HG02759 (cell line): ENCODE data around the gene NR0B1.

Source experiments
- ATAC-seq: cut with Tn5 transposase; IDR thresholded peaks from one replicate; pipeline ENCODE4 v1.9.1; 2021; ENCODE audit warnings: mild to moderate bottlenecking, moderate library complexity; ENCODE audit not compliant: unreplicated experiment

NR0B1 gene, protein sequence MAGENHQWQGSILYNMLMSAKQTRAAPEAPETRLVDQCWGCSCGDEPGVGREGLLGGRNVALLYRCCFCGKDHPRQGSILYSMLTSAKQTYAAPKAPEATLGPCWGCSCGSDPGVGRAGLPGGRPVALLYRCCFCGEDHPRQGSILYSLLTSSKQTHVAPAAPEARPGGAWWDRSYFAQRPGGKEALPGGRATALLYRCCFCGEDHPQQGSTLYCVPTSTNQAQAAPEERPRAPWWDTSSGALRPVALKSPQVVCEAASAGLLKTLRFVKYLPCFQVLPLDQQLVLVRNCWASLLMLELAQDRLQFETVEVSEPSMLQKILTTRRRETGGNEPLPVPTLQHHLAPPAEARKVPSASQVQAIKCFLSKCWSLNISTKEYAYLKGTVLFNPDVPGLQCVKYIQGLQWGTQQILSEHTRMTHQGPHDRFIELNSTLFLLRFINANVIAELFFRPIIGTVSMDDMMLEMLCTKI

DNA sequence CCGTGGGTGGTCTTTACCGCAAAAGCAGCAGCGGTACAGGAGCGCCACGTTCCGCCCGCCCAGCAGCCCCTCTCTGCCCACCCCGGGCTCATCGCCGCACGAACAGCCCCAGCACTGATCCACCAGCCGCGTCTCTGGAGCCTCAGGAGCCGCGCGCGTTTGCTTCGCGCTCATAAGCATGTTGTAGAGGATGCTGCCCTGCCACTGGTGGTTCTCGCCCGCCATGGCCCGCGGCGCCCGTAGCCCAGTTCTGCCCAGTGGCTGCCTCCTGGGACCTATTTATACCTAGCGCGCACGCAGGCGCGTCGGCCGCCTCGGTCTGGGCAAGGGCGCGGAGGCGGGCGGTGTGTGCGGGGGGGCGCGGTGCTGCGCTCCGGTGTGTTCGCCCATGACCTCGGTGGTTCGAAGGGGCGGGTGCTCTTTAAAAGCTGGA lies at the start of gene NR0B1:
Gene NR0B1 (minus strand): TSS at position 252 of the 433 bp plus-strand sequence. CDS start 27 bp downstream, at position 225.
- ATAC-seq, result no peak

DNA sequence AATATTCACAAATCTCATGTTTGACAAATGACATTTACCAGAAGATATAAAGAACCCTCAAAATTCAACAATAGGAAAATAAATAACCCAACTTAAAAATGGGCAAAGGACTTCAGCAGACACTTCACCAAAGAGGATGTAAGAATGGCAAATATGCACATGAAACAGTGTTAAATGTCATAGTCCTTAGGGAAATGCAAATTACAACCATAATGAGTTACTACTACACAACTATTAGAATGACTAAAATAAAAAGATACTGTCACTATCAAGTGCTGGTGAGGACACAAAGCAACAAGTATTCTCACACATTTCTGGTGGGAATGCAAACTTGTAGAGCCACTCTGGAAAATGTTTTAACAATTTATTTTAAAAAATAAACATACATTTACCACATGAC lies 40.8 kb upstream of the NR0B1 start:
- no peak for ATAC-seq

DNA sequence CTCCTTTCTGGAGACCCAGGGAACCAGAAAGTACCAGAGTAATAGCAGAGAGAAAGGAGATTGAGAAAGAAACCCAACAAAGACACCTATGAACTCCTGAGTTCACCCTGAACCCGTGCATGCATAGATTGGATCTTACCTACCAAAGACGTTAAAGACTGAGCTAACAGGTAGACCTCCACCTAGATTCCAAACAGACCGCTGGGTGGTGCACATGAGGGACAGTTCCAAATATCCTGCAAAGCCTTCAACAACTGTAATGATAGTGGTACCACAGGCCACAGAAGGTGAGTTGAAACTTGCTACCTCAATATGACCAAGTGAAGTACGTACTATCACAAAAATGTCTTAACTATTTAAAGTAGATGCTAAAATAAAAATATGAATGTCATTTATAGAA lies 34.0 kb upstream of the NR0B1 start:
- ATAC-seq, result no peak

DNA sequence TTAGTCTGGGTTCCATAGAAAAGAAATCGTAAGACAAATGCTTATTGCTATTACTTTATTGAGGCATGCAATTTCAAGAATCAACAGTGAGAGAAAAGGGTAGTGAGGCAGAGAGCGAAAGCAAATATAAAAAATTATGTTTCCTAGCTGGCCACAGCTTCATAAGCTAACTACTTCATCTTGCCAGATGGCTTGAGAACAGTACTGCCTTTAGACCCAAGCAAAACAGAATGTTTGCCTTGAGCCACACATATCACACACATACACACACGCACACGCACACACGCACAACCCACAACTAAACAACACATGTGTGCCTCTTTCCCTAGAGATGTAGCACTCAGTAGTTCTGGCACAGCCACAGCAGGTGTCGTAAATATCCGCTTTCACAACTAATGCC lies 31.6 kb upstream of the NR0B1 start:
- ATAC-seq, result no peak

DNA sequence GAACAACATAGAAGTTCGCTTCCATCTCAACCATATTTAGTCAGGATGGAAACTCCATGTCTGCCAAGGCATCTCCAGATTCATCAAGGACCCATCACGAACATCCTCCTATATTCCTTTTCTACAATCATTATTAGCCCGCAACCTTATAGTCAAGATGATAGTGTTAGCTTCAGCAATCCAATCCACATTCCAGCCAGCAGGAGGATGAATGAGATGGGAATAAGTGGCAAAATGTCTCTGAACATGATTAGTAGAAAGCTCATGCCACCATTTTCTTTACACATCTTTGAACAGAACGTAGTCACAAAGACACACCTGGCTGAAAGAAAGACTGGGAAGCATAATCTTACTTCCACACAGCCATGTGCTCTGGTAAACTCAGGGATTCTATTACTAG lies 18.6 kb upstream of the NR0B1 start:
- ATAC-seq, result no peak

DNA sequence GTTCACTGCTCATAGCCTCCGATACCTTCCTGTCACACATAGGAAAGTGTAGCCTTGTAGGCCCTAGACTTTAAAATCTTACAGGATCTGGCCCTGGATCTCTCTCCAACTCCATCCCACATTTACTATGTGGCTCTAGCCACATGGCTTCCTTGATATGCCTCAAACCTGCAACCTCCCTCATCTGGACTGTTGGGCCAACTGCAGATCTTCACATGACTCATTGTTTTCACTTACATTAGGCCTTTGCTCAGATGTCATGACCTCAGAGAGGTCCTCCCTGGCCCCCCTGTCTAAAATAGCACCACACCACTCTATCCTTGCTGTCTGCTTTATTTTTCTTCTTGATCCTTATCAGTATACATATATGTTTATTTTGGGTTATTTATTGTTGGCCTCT lies 8.1 kb upstream of the NR0B1 start:
- ATAC-seq, result no peak

DNA sequence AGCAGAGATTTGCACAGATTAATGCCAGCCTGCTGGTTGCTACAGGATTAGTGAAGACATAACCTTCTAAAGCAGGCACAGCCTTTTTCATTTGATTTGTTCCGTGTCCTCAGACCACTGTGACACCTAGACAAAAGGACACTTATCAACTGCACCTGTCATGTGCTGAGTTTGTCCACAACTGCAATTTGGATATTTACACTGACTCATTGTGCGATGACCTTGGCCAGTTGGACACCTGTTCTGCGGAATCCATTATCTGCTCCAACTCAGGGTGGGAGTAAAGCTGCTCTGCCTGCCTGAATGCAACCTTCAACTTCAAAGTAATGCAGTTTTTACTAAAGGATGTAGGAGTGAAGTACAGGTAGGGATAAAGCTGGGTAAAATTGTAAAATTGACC lies 4.1 kb upstream of the NR0B1 start:
- no peak for ATAC-seq

DNA sequence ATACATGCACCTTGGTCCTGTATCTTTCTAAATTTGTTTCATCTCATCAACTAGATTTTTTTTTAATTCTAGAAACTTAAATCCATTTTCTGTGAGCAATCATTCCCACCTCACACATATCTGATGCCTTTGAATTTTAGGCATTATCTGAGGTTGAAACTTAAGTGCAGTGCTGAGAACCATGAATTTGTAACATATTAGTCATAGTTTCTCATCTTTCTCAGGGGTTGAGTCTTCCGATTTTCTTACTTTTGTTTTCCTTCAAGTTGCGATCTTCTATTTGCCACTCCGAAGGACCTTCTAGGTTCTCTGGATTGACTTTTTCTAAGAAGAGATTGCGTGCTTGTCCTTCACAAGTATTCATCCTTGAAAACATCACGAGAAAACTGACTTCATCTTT lies 3.7 kb upstream of the NR0B1 start:
- ATAC-seq, result no peak

DNA sequence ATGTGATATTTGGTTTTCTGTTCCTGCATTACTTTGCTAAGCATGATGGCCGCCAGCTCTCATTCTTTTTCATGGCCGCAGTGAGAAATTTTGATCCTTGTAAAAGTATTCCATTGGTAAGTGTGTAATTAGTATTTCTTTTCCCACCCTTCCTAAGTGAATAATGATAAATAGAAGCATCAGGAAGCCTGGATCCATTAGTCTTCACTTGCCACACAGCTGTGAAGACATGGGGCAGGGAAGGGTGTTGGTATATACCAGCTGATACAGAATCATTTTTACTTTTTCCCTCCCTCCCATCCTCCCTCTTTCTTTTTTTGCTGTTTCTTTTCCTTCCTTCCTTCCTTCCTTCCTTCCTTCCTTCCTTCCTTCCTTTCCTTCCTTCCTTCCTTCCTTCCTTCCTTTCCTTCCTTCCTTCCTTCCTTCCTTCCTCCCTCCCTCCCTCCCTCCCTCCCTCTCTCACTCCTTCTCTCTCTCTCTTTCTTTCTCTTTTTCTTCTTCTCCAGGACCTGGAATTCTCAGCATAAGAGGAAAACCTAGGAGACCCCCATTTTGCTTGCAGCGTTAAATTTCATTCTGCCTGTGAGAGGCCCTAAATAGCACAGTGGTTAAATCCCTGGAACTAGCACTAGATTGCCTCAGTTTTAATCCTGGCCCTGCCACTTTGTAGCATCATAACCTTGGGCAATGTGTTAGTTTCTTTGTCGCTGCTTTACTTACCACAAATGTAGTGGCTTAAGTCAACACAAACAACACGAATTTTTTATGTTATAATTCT lies 1.4 kb upstream of the NR0B1 start:
- no peak for ATAC-seq

DNA sequence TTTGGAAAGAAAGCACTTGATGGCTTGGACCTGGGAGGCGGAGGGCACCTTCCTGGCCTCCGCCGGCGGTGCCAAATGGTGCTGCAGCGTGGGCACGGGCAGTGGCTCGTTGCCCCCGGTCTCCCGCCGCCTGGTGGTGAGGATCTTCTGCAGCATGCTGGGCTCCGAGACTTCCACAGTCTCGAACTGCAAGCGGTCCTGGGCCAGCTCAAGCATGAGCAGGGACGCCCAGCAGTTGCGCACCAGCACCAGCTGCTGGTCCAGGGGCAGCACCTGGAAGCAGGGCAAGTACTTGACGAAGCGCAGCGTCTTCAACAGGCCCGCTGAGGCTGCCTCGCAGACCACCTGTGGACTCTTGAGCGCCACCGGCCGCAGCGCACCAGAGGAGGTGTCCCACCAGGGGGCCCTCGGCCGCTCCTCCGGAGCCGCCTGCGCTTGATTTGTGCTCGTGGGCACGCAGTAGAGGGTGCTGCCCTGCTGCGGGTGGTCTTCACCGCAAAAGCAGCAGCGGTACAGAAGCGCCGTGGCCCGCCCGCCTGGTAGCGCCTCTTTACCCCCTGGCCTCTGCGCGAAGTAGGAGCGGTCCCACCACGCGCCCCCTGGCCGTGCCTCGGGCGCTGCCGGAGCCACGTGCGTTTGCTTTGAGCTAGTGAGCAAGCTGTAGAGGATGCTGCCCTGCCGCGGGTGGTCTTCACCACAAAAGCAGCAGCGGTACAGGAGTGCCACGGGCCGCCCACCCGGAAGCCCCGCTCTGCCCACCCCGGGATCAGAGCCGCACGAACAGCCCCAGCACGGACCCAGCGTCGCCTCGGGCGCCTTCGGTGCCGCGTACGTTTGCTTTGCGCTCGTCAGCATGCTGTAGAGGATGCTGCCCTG lies 689 bp downstream of the NR0B1 start:
- peak; percentile 50 for ATAC-seq

DNA sequence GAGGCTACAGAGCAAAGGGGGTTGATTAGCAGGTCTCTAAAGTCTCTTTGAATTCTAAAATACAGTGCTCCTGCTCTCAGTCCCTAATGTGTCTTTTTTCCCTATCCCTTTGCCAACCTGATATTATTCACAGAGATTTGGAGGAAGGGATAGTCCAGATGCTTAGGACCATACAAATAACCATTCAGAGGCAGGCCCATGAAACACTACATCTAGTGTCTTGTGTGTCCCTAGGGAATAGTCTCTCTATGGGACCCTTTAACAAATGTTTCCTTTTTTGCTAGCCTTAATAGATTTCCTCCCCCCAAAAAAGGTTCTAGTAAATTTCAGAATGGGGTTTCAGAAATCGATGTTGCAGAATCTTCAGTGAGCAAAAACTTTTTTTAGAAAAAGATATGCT lies 1.7 kb downstream of the NR0B1 start:
- no peak for ATAC-seq

DNA sequence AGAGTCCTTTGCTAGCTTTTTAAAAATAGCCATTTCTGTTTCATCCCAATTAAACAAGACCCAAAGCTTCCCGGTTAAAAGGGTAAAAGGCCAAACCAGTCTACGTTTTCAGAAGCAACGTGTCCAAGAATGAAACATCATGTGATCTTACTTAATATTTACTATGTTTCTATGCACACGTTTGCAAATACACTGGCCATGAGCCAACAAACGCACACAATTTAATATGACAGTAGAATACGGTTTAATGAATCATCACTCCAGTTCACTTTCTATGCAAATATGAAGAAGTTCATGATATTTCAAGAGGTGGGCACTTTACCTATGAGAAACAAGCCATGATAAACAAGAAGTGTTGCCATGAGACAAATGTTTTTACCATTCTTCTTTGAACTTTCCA lies 4.3 kb downstream of the NR0B1 start:
- no peak for ATAC-seq

DNA sequence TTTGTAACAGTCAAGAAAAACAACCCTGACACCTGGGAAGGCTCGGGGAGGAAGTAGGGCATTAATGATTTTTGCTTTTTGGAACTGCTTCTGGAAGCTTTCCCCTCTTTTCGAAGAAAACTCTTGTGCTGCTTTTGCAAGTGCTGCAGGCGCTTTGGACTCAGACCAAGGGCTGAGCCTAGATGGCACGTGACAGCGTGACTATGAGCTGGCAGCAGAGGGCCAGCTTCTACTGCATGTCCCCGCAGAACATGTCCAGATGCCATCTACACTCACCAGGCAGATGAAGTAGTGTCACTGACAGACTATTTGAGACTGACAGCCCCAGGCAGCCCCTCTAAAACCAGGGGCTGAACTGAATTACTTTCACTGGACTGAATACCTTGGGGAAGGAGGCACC lies 6.2 kb downstream of the NR0B1 start:
- no peak for ATAC-seq

DNA sequence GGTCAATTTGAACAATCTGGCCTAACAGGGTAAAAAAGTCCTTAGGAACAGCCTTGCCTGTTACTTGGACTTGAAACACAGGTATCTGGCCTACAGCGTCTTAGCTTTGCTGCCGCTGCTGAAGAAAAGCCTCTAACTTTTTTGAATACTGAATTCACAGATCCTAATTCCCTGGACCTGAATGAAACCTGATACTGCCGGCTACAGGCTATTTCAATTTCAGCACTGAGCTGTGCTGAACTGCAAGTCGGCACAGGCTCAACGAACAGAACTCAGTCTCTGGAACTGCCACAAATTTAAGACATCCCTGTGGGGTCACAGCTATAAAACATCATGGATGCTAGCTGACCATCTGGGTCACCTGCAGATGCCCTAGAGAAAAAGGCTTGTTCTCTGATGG lies 7.2 kb downstream of the NR0B1 start:
- ATAC-seq, result no peak

DNA sequence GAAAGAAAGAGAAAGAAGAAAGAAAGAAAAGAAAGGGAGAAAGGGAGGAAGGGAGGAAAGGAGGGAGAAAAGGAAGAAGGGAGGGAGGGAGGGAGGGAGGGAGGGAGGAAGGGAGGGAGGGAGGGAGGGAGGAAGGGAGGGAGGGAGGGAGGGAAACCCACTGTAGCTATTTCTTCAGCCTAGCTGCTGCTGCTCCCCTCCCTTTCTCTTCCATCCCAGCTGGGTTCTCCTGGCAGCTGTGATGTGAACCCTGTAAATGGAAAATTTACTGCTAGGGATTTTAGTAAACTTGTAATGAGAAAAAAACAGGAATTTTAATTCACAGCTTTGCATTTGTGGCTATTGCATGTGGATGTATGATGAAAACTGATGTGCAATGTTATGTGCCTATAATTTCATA lies 8.0 kb downstream of the NR0B1 start:
- ATAC-seq, result no peak

DNA sequence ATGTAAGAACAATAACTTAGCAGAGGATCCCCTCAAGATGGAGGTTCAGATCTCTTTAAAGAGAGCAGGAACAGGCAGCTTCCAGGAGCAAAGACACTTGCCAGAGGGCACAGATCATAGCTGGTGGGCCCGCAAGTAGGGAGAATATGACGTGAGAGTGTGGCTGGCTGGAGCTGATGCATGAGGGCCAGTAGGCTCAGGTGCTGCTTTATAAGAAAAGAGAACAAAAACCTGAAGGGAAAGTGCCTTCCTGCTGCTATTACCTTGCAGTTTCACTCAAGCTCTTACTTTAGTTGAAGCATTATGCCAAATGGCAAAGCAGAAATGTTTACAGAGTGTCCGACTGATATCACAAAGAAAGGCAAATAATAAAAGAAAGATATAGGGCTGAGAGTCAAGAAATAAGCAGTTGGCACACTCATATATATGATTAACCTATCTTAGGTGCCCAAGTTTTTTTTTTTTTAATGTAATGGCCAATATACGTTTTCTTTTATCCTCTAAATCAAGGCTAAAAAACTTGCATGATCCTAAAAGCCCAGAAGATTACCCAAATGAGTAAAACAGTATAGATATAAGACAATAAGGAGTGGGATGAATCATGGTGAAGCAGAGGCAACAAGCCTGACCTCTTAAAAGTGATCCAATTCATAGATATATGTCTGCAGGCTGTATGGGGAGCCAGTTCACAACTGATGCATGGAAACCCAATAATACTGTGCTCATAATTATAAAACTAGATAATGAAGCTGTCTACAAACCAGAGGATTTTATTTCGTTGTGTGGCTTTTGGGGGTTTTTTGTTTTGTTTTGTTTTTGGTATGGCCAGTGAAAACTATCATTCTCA lies 12.6 kb downstream of the NR0B1 start:
- ATAC-seq, result no peak

DNA sequence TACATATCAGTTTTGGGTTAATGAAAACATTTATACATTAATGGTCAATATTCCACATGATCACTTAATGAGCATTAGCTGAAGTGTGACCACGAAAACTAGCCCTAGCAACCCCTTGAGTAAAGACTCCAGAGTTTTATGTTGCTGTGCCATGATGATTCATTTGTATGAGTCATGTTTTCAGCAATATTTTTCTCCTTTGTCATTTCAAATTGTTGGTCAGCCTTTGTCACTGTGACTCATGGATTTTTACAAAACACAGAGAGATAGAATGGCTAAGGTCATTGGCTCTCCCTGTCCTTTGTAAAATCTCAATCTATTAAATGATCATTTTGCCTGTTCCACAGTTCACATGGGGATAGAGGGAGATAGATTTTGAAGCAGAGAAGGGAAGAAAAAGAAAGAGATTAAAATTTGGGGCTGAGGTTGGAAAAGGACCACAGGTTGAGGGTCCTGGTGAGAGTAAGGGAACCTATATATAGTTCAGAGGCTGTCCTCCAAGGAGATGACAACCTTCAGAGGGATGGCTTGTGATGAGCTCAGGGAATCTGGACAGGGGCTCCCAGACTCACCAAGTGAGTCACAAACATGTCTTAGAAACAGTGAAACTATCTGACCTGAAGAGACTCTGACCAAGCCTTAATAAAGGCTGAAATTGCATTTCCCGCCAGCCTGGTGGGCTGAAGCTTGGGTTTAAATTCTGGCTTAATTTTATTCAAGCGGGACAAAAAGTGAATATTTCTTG lies 25.6 kb downstream of the NR0B1 start:
- ATAC-seq, result no peak

DNA sequence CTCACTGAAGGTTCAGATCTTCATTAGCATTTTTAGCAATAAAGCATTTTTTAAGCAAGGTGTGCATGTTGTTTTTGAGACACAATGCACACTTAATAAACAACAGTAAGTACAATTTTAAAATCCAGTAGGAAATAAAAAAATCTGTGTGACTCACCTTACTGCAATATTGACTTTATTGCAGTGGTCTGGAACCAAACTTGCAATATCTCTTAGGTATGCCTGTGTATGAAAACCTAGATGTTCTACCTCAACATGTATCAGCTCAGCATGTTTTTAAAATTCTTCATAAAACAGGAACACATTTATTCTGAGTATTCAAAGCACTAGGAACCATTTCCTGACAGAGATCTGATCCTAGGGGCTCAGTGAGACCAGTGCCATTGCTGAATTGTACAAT lies 26.7 kb downstream of the NR0B1 start:
- ATAC-seq, result no peak

DNA sequence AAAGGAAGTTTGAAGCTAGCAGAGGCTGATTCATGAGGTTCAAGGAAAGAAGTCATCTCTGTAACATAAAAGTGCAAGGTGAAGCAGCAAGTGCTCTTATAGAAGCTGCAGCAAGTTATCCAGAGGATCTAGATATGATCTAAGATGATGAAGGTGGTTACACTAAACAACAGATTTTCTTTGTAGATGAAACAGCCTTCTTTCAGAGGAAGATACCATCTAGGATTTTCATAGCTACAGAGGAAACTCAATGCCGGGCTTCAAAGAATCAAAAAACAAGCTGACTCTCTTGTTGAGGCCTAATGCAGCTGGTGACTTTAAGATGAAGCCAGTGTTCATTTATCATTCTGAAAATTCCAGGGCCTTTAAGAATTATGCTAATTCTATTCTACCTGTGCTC lies 28.8 kb downstream of the NR0B1 start:
- ATAC-seq, result no peak

DNA sequence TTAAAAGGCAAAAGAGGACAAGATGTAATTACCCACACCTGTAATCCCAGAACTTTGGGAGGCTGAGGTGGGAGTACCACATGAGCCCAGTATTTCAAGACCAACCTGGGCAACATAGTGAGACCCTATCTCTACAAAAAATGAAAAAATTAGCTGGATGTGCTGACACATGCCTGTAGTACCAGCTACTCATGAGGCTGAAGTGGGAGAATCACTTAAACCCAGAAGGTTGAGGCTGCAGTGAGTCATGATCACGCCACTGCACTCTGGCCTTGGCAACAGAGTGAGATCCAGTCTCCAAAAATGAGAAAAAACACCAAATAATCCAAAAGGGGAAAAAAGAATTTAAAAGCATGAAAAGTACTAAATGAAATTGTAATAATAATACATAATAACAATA lies 30.8 kb downstream of the NR0B1 start:
- ATAC-seq, result no peak
